Stimulated activated CD8-positive, alpha-beta memory T cell treated with anti-CD3 and anti-CD28 coated beads, Interleukin-15, amount 100 ng/mL, for 24 hours (primary cell): ENCODE results near the gene TMA7B.
"Not testable (repeated sequence)": the region's sequence is repeated elsewhere in the genome, so short reads cannot be mapped to it uniquely, and the experiment has no call there.

Experiments
- DNase-seq: peaks from one replicate; pipeline ENCODE4 v3.0.0-alpha.2; 2020; ENCODE audit warnings: low read depth

TMA7B gene

GRCh38 chr22:39983346-39983745 lies 23.1 kb downstream of the TMA7B start:
- DNase-seq: no peak

- DNase-seq: no peak
Measured at GRCh38 chr22:39984006-39984405, 23.8 kb downstream of the TMA7B start.

GRCh38 chr22:39984746-39985145 lies 24.5 kb downstream of the TMA7B start:
- no peak for DNase-seq

GRCh38 chr22:39985383-39986035 lies 25.3 kb downstream of the TMA7B start:
- no peak for DNase-seq

GRCh38 chr22:39988386-39989114 lies 28.4 kb downstream of the TMA7B start:
- no peak for DNase-seq

GRCh38 chr22:39989633-39990032 lies 29.4 kb downstream of the TMA7B start:
- DNase-seq: no peak

- no peak for DNase-seq
Measured at GRCh38 chr22:39990686-39991085, 30.5 kb downstream of the TMA7B start.

- no peak for DNase-seq
Measured at GRCh38 chr22:39991159-39991860, 31.1 kb downstream of the TMA7B start.

- DNase-seq: no peak
Measured at GRCh38 chr22:39992088-39992826, 32.1 kb downstream of the TMA7B start.

GRCh38 chr22:39992894-39993293 lies 32.7 kb downstream of the TMA7B start:
- DNase-seq: not testable (repeated sequence)

- no peak for DNase-seq
Measured at GRCh38 chr22:39994041-39994565, 33.9 kb downstream of the TMA7B start.

- DNase-seq: no peak
Measured at GRCh38 chr22:39994566-39995392, 34.6 kb downstream of the TMA7B start, which contains the start of gene FAM83F. TSS of gene FAM83F (plus strand) at chr22:39994954. CDS start at chr22:39995043, 89 bp downstream.

GRCh38 chr22:39995393-39996252 lies 35.4 kb downstream of the TMA7B start:
- DNase-seq: no peak

GRCh38 chr22:39996732-39997131 lies 36.5 kb downstream of the TMA7B start:
- no peak for DNase-seq

- no peak for DNase-seq
Measured at GRCh38 chr22:39997421-39997820, 37.2 kb downstream of the TMA7B start.

GRCh38 chr22:39997939-39998726 lies 37.9 kb downstream of the TMA7B start:
- DNase-seq: no peak

GRCh38 chr22:39999144-39999757 lies 39.1 kb downstream of the TMA7B start:
- DNase-seq: no peak

- DNase-seq: no peak
Measured at GRCh38 chr22:40000171-40000570, 40.0 kb downstream of the TMA7B start.

GRCh38 chr22:40001106-40001505 lies 40.9 kb downstream of the TMA7B start:
- DNase-seq: no peak
